GM12878 (cell line): ENCODE data around the gene TGFBRAP1. TPM values are rescaled to one million over a fixed set of nuclear protein-coding genes. Genes with fewer than 3 reads are reported as not detected.

Experiments
- ATAC-seq: fragments of 200-7000 bp; cut with Tn5 transposase; 3 replicates; pipeline ENCODE4 v1.9.1; 2020; ENCODE audit warnings: mild to moderate bottlenecking, moderate library complexity
- BruUV-seq: library from RNA; stranded (reverse); fragments of 400-500 nt; replicated peaks from 2 replicates; lab custom pipeline; 2021; lab: Mats Ljungman, UMichigan
- CTCF ChIA-PET: fragments of 300-600 bp; sonication (Branson Sonifier 250); formaldehyde crosslinking; extraction: SDS; loops from one replicate; lab custom pipeline; 2021; ENCODE audit warnings: inconsistent platforms; lab: Yijun Ruan, JAX
- POLR2A ChIA-PET: fragments of 350-600 bp; formaldehyde crosslinking; extraction: SDS; loops from one replicate; lab custom pipeline; 2021; ENCODE audit warnings: inconsistent platforms; lab: Charles Lee
- RAD21 ChIA-PET: fragments of 300-600 bp; sonication (Branson Sonifier 250); formaldehyde crosslinking; loops from one replicate; lab custom pipeline; 2023; ENCODE audit warnings: antibody characterized with exemption; ENCODE audit not compliant: unreplicated experiment; lab: Charles Lee
- SMC1A ChIA-PET: fragments of 300-600 bp; sonication (Branson Sonifier 250); formaldehyde crosslinking; loops from one replicate; lab custom pipeline; 2023; ENCODE audit not compliant: unreplicated experiment, uncharacterized antibody; lab: Charles Lee
- DNase-seq: peaks from one replicate; pipeline ENCODE4 v3.0.0-alpha.2; 2011; ENCODE audit warnings: low read depth, low spot score
- FAIRE-seq: peaks from 3 replicates; lab custom pipeline; 2011; peaks lifted over from hg19 to GRCh38; lab: Jason Lieb, UNC
- H2AFZ ChIP-seq: 2 replicates; pipeline ENCODE4 v1.6.0; 2011; ENCODE audit warnings: low read depth, low read length, control low read depth; ENCODE audit not compliant: control insufficient read depth
- H3K27ac ChIP-seq: 2 replicates; pipeline ENCODE4 v1.5.1; 2011; ENCODE audit warnings: control low read depth; ENCODE audit not compliant: control insufficient read depth, insufficient read depth
- H3K27me3 ChIP-seq, 2 experiments: replicated peaks in 1 of 2; 2 replicates each; pipeline versions ENCODE4 v1.6.0 to v1.6.1; 2011; ENCODE audit warnings: low read length in 1 of 2; ENCODE audit not compliant: control insufficient read depth in 2 of 2, insufficient read depth in 2 of 2
- H3K36me3 ChIP-seq, 2 experiments: 2 replicates each; pipeline ENCODE4 v1.5.1; 2011; ENCODE audit warnings: low read length in 1 of 2; ENCODE audit not compliant: control insufficient read depth in 2 of 2, insufficient read depth in 2 of 2
- H3K4me1 ChIP-seq: 2 replicates; pipeline ENCODE4 v1.6.1; 2011; ENCODE audit warnings: mild to moderate bottlenecking, low read length, moderate library complexity, mixed read lengths; ENCODE audit not compliant: control insufficient read depth, insufficient read depth
- H3K4me2 ChIP-seq: 2 replicates; pipeline ENCODE4 v1.6.0; 2011; ENCODE audit warnings: control low read depth; ENCODE audit not compliant: control insufficient read depth, insufficient read depth
- H3K4me3 ChIP-seq: fragments of 200-600 bp; sonication (generic); 2 replicates; pipeline ENCODE4 v1.5.1; 2016
- H3K79me2 ChIP-seq: 2 replicates; pipeline ENCODE4 v1.6.0; 2011; ENCODE audit warnings: low read length; ENCODE audit not compliant: control insufficient read depth, insufficient read depth
- H3K9ac ChIP-seq: 2 replicates; pipeline ENCODE4 v1.8.0; 2011; ENCODE audit warnings: low read length, control low read depth, mixed read lengths; ENCODE audit not compliant: control insufficient read depth, insufficient read depth
- H3K9me3 ChIP-seq: replicated peaks from 3 replicates; pipeline ENCODE4 v1.5.1; 2011; ENCODE audit warnings: mild to moderate bottlenecking, low read length; ENCODE audit not compliant: control insufficient read depth, insufficient read depth
- H4K20me1 ChIP-seq: 2 replicates; pipeline ENCODE4 v1.6.0; 2011; ENCODE audit not compliant: control insufficient read depth, insufficient read depth
- CHD4 ChIP-seq: fragments of 200-600 bp; sonication (generic); IDR thresholded peaks from 2 replicates; pipeline ENCODE4 v1.6.1; 2016; ENCODE audit warnings: mild to moderate bottlenecking
- CUX1 ChIP-seq: IDR thresholded peaks from 2 replicates; pipeline ENCODE4 v1.6.1; 2012; ENCODE audit warnings: improper control_type of control experiment, low read depth, low read length; ENCODE audit not compliant: insufficient replicate concordance
- IRF3 ChIP-seq: fragments of 450-650 bp; IDR thresholded peaks from 2 replicates; pipeline ENCODE4 v1.6.1; 2014; ENCODE audit warnings: mild to moderate bottlenecking
- MYB ChIP-seq: fragments of 150-350 bp; IDR thresholded peaks from 2 replicates; pipeline ENCODE4 v1.6.1; 2014; ENCODE audit warnings: mild to moderate bottlenecking, low read depth, low read length, borderline replicate concordance
- MYC ChIP-seq: IDR thresholded peaks from 2 replicates; pipeline ENCODE4 v1.6.1; 2011; ENCODE audit warnings: mild to moderate bottlenecking, low read length, moderate library complexity, inconsistent platforms; ENCODE audit not compliant: insufficient read depth, insufficient replicate concordance, insufficient read length, severe bottlenecking
- NFYB ChIP-seq: IDR thresholded peaks from 2 replicates; pipeline ENCODE4 v1.6.1; 2011; ENCODE audit warnings: low read depth, mild to moderate bottlenecking, low read length, improper control_type of control experiment, moderate library complexity; ENCODE audit not compliant: insufficient read depth
- RELA ChIP-seq: fragments of 450-650 bp; IDR thresholded peaks from 2 replicates; pipeline ENCODE4 v1.8.0; 2014; ENCODE audit warnings: borderline replicate concordance; ENCODE audit not compliant: partially characterized antibody
- SIN3A ChIP-seq: IDR thresholded peaks from 2 replicates; pipeline ENCODE4 v1.6.1; 2012; ENCODE audit warnings: low read depth, low read length, improper control_type of control experiment
- SKIL ChIP-seq: fragments of 450-650 bp; IDR thresholded peaks from 2 replicates; pipeline ENCODE4 v1.6.1; 2017; ENCODE audit warnings: mild to moderate bottlenecking, low read depth, inconsistent platforms; ENCODE audit not compliant: poor library complexity, severe bottlenecking
- SMC3 ChIP-seq: IDR thresholded peaks from 2 replicates; pipeline ENCODE4 v1.6.1; 2011; ENCODE audit warnings: low read length, improper control_type of control experiment, borderline replicate concordance
- SPI1 ChIP-seq: IDR thresholded peaks from 2 replicates; pipeline ENCODE4 v1.6.1; 2011; ENCODE audit warnings: low read depth, mild to moderate bottlenecking, low read length, moderate library complexity, borderline replicate concordance; ENCODE audit not compliant: insufficient read depth
- STAT1 ChIP-seq: fragments of 450-650 bp; conservative IDR thresholded peaks from 2 replicates; pipeline ENCODE4 v1.6.1; 2014; ENCODE audit warnings: antibody characterized with exemption, mild to moderate bottlenecking
- USF2 ChIP-seq: IDR thresholded peaks from 2 replicates; pipeline ENCODE4 v1.6.1; 2011; ENCODE audit warnings: low read depth, low read length, improper control_type of control experiment, borderline replicate concordance
- WGBS: methylation state at CpG from one replicate; pipeline ENCODE4 v1.1.6; 2016; ENCODE audit warnings: low lambda C conversion rate; ENCODE audit not compliant: insufficient replicate concordance, insufficient coverage; ENCODE audit errors: missing lambda C conversion rate; 5-methylcytosine and 5-hydroxymethylcytosine counted together
- in situ Hi-C: fragments of 300-500 bp; cut with MboI; formaldehyde crosslinking; loops from 9 replicates; pipeline ENCODE4 v1.14.3; 2018; ENCODE audit warnings: mixed read lengths
- intact Hi-C: fragments of 100-400 bp; cut with micrococcal nuclease; formaldehyde crosslinking; loops from one replicate; pipeline ENCODE4 v1.14.2; 2022; ENCODE audit not compliant: unreplicated experiment
- polyA plus RNA-seq, 11 experiments: library from polyadenylated mRNA; depleted of rRNA in 4 of 11; unstranded in 6 of 11; stranded (reverse) in 5 of 11; fragments of >200 nt; fragmentation: Nextera tagmentation in 4 of 11; fragmentation: Illumina TruSeq in 1 of 11; extraction: Ambion mirVana in 4 of 11; extraction: Trizol in 1 of 11; gene quantifications; 1 replicate in 1 of 11; 2 replicates in 10 of 11; pipeline versions ENCODE4 v1.2.1 to v1.2.3, GENCODE V29; 2011 to 2016; ENCODE audit warnings: inconsistent platforms in 2 of 11, missing spikeins in 2 of 11, low read depth in 1 of 11
- total RNA-seq, 4 experiments: library from RNA; depleted of rRNA in 3 of 4; stranded (reverse); fragments of >200 nt in 3 of 4; fragmentation: Illumina TruSeq in 1 of 4; extraction: Trizol in 1 of 4; gene quantifications; 2 replicates each; pipeline versions ENCODE4 v1.2.1 to v1.2.3, GENCODE V29; 2013 to 2021

Gene TGFBRAP1
- total and polyA plus RNA-seq, 10 of the 15 experiments (the other 5 are each of a cell fraction or from before 2014, with no cell fraction given), result 7.9 to 37.4 (median 23.7) TPM

GRCh38 chr2:105274046-105274445 is 55.5 kb downstream of the TGFBRAP1 start (continued):
- TF ChIP-seq SIN3A (no peak), SKIL (no peak), RELA (no peak), NFYB (no peak)

- ChIA-PET POLR2A (no interaction called here), RAD21 (no interaction called here), CTCF (no interaction called here), SMC1A (no interaction called here)
- DNase-seq (no peak), FAIRE-seq (no peak), ATAC-seq (no peak)
- Histone ChIP-seq H3K27ac (no peak overlapping the region), H3K4me2 (no peak overlapping the region), H3K9ac (no peak overlapping the region), H3K9me3 (no peaks in the 10 kb centered on the region), H2AFZ (no peak overlapping the region), H3K4me1 (no peaks in the 10 kb centered on the region), H4K20me1 (no peaks in the 10 kb centered on the region), H3K36me3 (peaks cover 27 to 36% of the 10 kb centered on the region in 2 experiments), H3K4me3 (no peak overlapping the region), H3K79me2 (no peaks in the 10 kb centered on the region), H3K27me3 (no peaks in the 10 kb centered on the region)
- BruUV-seq, result no TSS peak
- in situ Hi-C loops (no loop called here), intact Hi-C loops (no loop called here)
- WGBS, result 84% methylated on average over 9 of the region's 9 CpGs
- TF ChIP-seq RELA, result no peak
- TF ChIP-seq CUX1, result no peak
- no peak for TF ChIP-seq STAT1
- TF ChIP-seq SPI1, result no peak
- no peak for TF ChIP-seq CHD4
- no peak for TF ChIP-seq SMC3
- TF ChIP-seq MYC, result no peak
- TF ChIP-seq USF2, result no peak
- no peak for TF ChIP-seq MYB
- TF ChIP-seq IRF3, result no peak
These were observed 57.4 kb downstream of the TGFBRAP1 start for GRCh38 chr2:105272176-105272575.
